Right lobe of liver (tissue), 6 donors: Measurements from ENCODE around the gene TBC1D8. TPM values are rescaled to one million over a fixed set of nuclear protein-coding genes. Genes with fewer than 3 reads are reported as not detected.
A peak's percentile ranks its signal among the peaks of the same experiment; 100 is the strongest.
"Not testable (repeated sequence)": the region's sequence is repeated elsewhere in the genome, so short reads cannot be mapped to it uniquely, and the experiment has no call there.

ENCODE experiments used
- ATAC-seq, 4 donors: fragments of 200-7000 bp; cut with Tn5 transposase; one replicate each; pipeline ENCODE4 v1.9.1; 2020; ENCODE audit warnings: mild to moderate bottlenecking in 4 of 4, moderate library complexity in 4 of 4
- DNase-seq, 3 donors: peaks; one replicate each; pipeline ENCODE4 v3.0.0-alpha.2; 2020
- H3K27ac ChIP-seq, 3 donors: fragments of 200-600 bp; one replicate each; pipeline ENCODE4 v1.8.0; 2022
- H3K27me3 ChIP-seq, 2 donors: fragments of 200-600 bp; one replicate each; pipeline ENCODE4 v1.8.0; 2022
- H3K36me3 ChIP-seq, 4 donors: fragments of 200-600 bp; sonication (generic) in 1 of 4; one replicate each; pipeline versions ENCODE4 v1.5.1 to v1.8.0; 2017 to 2022; ENCODE audit warnings: control low read depth in 1 of 4
- H3K4me1 ChIP-seq, 4 donors: fragments of 200-600 bp; sonication (generic) in 1 of 4; one replicate each; pipeline versions ENCODE4 v1.5.1 to v1.8.0; 2017 to 2022; ENCODE audit warnings: control low read depth in 1 of 4
- H3K4me3 ChIP-seq, 3 donors: fragments of 200-600 bp; one replicate each; pipeline ENCODE4 v1.8.0; 2022
- H3K9me3 ChIP-seq, 4 donors: fragments of 200-600 bp; sonication (generic) in 1 of 4; one replicate each; pipeline versions ENCODE4 v1.5.1 to v1.8.0; 2017 to 2022; ENCODE audit warnings: control low read depth in 1 of 4
- CTCF ChIP-seq, 4 donors: fragments of 200-600 bp in 3 of 4; fragments of 450-650 bp in 1 of 4; IDR thresholded peaks; one replicate each; pipeline versions ENCODE4 v1.5.1 to v1.8.0; 2016 to 2022; ENCODE audit warnings: antibody characterized with exemption in 4 of 4, mild to moderate bottlenecking in 2 of 4
- POLR2A ChIP-seq: fragments of 450-650 bp; IDR thresholded peaks from one replicate; pipeline ENCODE4 v1.6.1; 2017; ENCODE audit warnings: antibody characterized with exemption, mild to moderate bottlenecking
- WGBS: methylation state at CpG from one replicate; pipeline ENCODE4 v1.1.6; 2018; ENCODE audit warnings: low coverage, low lambda C conversion rate; ENCODE audit not compliant: insufficient coverage; ENCODE audit errors: missing lambda C conversion rate; 5-methylcytosine and 5-hydroxymethylcytosine counted together
- intact Hi-C, 2 donors: fragments of 100-400 bp; cut with DNase I; formaldehyde crosslinking; loops; one replicate each; pipeline versions ENCODE4 v1.11.2 to v1.14.1; 2022
- total RNA-seq, 6 experiments: library from RNA; depleted of rRNA in 2 of 6; stranded (reverse); fragments of >200 nt in 2 of 6; fragmentation: NEBNext Ultra II Directional in 3 of 6; extraction: Animal tissue kit (Norgen Biotek cat#: 25700) in 3 of 6; gene quantifications; one replicate each; pipeline versions ENCODE4 v1.1.0 to v1.2.4, GENCODE V29; 2016 to 2023
- donor health status: DM: no; HTN: yes; CAD: no.
- donor health status: DM: no; HTN: no; CAD: no.
- donor health status: DM: no; HTN: no; CAD: no.
- donor health status: DM: no; HTN: yes; CAD: no.
- donor health status: DM: no; HTN: yes; CAD: no.

The TBC1D8 gene
- total RNA-seq, 6 experiments from 2014 or later: 17.3 to 31.2 (median 21.5) TPM

- Histone ChIP-seq H3K27me3 (no peaks in the 10 kb centered on the region), H3K9me3 (no peaks in the 10 kb centered on the region), H3K4me1 (peaks cover 0 to 13% (median 4%) of the 10 kb centered on the region in 4 donors), H3K27ac (no peak overlapping the region), H3K4me3 (no peak overlapping the region), H3K36me3 (no peaks in the 10 kb centered on the region)
- intact Hi-C loops: no loop called here
- WGBS: 27% methylated on average over 2 of the region's 3 CpGs
- TF ChIP-seq POLR2A (no peak), CTCF (IDR thresholded peaks at IDR 0.05) (no peak)
- no peak for DNase-seq
- ATAC-seq: peak; percentile 61 to 83 (median 72)
These were observed 28.8 kb upstream of the TBC1D8 start for GRCh38 chr2:101179982-101180381.

- H3K27me3 ChIP-seq: no peaks in the 10 kb centered on the region
- no peak overlapping the region for H3K27ac ChIP-seq
- TF ChIP-seq CTCF (IDR thresholded peaks at IDR 0.05) (no peak), POLR2A (no peak)
- intact Hi-C loops: no loop called here
- no peak overlapping the region for H3K4me3 ChIP-seq
- ATAC-seq: no peak
- no peaks in the 10 kb centered on the region for H3K36me3 ChIP-seq
- no peaks in the 10 kb centered on the region for H3K9me3 ChIP-seq
- peaks cover 0 to 13% (median 4%) of the 10 kb centered on the region in 4 donors for H3K4me1 ChIP-seq
- WGBS: 48% methylated on average over 4 of the region's 4 CpGs
- DNase-seq: no peak
These were observed 25.6 kb upstream of the TBC1D8 start for GRCh38 chr2:101176803-101177202.

GRCh38 chr2:101175991-101176390 is 24.8 kb upstream of the TBC1D8 start:
- Histone ChIP-seq H3K9me3 (no peaks in the 10 kb centered on the region), H3K27ac (peak overlapping the region in 2 of 3 donors; percentile 5 to 40), H3K4me3 (no peak overlapping the region), H3K36me3 (no peaks in the 10 kb centered on the region), H3K27me3 (no peaks in the 10 kb centered on the region), H3K4me1 (peaks cover 0 to 13% (median 4%) of the 10 kb centered on the region in 4 donors)
- ATAC-seq (peak; percentile 70 to 87 (median 76)), DNase-seq (no peak)
- 33% methylated on average over 2 of the region's 3 CpGs for WGBS
- TF ChIP-seq POLR2A (no peak), CTCF (IDR thresholded peaks at IDR 0.05) (no peak)
- intact Hi-C loops: no loop called here

GRCh38 chr2:101173707-101174295 is 22.6 kb upstream of the TBC1D8 start:
- Histone ChIP-seq H3K4me3 (no peak overlapping the region), H3K27me3 (no peaks in the 10 kb centered on the region), H3K36me3 (no peaks in the 10 kb centered on the region), H3K9me3 (no peaks in the 10 kb centered on the region), H3K4me1 (peaks cover 0 to 28% (median 4%) of the 10 kb centered on the region in 4 donors), H3K27ac (peak overlapping the region in 2 of 3 donors; percentile 7 to 13)
- DNase-seq (peak in 1 of 3 donors; percentile 33), ATAC-seq (peak; percentile 61 to 84 (median 75))
- WGBS: 42% methylated on average over 1 of the region's 2 CpGs
- TF ChIP-seq CTCF (IDR thresholded peaks at IDR 0.05): no peak
- intact Hi-C loops: no loop called here

GRCh38 chr2:101169822-101170221 is 18.6 kb upstream of the TBC1D8 start:
- H3K27me3 ChIP-seq, H3K27ac ChIP-seq, DNase-seq, H3K9me3 ChIP-seq, ATAC-seq, H3K4me3 ChIP-seq, intact Hi-C loops, H3K36me3 ChIP-seq: not testable (repeated sequence)
- H3K4me1 ChIP-seq: peaks cover 0 to 19% (median 0%) of the 10 kb centered on the region in 4 donors
- WGBS: 14% methylated on average over 2 of the region's 2 CpGs
